ENCODE results near the gene BRI3.

BRI3 gene

DNA sequence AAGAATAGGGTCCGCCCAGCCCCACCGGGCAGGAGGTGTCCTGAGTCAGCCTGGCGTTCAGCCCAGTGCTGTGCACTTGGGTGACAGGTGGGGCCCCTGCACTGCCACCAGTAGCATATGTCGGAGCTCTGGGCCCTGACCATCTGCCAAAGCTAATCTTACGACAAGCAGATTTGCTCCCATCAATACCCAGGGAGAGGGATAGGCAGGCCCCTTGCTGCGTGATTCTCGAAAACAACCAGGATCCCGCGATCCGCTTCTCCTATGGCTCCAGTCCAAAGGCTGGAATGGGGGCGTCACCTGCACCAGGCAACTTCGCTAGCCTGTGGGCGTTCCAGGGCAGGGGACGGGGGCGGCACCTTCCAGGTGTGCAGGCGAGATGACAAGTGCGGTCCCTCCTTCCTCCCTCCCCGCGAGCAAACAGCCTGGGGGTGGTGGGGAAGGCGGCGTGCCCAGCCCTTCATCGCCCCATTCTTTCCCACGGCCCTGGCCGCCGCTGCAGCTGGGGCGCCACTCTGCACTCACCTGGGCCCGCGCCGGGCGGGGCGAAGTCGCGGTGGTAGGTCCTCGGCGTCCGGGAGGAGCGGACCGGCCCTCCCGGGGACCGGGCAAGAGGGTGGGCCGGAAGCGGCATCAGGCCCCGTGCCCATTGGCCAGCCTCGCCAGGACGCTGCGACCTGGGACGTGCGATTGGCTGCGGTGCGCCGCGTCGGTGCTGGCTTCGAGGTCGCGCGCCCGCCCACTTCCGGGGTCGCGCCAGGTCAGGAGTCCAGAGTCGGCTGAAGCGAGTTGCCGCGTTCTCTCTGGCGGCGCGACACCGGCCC, 29.7 kb upstream of the BRI3 start, which contains the start of gene TECPR1:
TSS of gene TECPR1 (minus strand) at position 632 of the 824 bp plus-strand sequence. CDS start 6,086 bp downstream, outside the sequence.
- Histone ChIP-seq H3K4me3 (peak within 1 kb of the TSS; percentile 54 to 97 (median 74)), H3K27ac (peak within 1 kb of the TSS in 20 of 21 experiments; percentile 70 to 93 (median 82))

DNA sequence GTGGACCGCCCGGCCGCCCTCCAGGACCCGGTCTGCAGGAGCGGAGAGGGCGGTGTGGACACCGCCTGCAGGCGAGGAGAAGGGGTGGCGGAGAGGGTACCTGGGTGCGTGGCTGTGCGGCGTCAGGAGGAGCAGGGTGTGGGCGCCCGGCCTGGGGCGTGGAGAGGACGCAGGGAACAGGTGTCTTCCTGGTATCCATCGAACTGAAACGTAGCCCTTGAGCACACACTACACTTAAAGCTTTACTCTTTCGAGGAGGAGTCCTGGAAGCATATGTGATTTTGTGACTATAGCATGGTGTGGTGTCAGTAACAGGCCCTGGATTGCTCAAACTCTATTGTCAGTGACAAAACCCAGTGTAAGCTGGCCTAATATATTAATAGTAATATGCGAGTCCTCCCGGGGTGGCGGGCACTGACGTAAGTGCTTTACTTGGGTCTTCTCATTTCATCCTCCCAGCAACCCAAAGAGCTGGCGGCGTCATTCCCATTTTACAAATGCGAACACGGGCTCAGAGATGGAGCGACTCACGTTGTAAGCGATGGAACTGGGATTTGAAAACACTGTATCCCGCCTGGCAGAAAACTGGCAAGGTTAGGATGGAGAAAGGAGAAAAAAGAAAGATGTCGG, 28.9 kb upstream of the BRI3 start:
- Histone ChIP-seq H3K4me3 (peak overlapping the region; percentile 54 to 97 (median 74)), H3K27ac (peak overlapping the region in 20 of 21 experiments; percentile 70 to 93 (median 82))

DNA sequence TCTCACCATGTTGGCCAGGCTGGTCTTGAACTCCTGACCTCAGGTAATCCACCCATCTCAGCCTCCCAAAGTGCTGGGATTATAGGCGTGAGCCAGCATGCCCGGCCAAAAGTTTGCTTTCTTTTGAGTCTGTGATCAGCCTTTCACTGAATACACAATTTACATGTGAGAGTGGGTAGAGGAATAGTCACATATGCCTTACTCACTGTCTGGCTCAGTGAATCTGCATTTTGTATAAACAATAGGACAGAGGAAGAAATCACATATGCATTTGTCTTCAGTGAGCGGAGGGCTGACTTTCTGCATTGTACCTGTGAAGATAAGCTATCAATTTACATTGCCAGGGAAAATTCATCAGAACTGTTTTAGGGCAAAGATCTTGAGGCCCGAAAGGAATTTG, 27.0 kb upstream of the BRI3 start:
- no peak overlapping the region for H3K27ac ChIP-seq

DNA sequence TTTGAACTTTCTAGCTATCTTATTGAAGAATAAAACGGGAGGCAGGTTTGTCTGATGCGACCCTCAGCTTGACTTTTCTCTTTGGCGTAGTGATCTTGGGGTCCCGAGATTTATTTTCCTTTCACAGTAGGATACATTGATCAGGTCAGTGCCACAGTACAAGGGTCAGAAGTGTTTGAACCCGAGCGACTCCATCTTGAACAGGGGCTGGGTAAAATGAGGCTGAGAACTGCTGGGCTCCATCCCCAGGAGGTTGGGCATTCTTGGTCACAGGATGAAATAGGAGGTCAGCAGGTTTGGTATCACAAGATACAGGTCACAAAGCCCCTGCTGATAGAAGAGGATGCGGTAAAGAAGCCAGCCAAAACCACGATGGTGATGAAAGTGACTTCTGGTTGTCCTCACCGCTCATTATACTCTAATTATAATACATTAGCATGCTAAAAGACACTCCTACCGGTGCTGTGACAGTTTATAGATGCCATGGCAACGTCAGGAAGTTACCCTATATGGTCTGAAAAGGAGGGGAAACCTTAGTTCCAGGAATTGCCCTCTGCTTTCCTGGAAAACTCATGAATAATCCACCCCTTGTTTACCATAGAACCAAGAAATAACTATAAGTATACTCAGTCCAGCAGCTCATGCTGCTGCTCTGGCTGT, 26.4 kb upstream of the BRI3 start:
- H3K4me3 ChIP-seq, result no peak overlapping the region
- H3K27ac ChIP-seq, result no peak overlapping the region

More for the DNA sequence above, 27.0 kb upstream of the BRI3 start:
- no peak overlapping the region for H3K4me3 ChIP-seq

DNA sequence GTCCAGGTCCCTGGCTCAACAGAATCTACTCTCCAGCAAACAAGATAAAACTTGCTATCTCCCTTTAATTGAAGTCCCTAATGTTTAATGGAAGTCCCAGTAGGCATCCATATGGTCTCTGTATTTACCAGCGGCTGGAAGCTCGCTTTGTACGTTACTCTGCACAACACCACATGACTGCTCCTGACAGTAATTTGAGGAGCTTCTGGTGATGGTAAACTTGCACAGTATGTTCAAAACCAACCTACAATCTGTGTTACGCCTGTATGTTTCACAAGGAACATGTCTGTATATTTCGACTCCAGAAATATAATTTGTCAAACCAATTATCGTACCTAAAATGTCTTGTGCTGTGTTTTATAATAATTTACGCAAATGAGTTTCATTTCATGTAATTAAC, 25.1 kb upstream of the BRI3 start:
- no peak overlapping the region for H3K27ac ChIP-seq
- no peak overlapping the region for H3K4me3 ChIP-seq

DNA sequence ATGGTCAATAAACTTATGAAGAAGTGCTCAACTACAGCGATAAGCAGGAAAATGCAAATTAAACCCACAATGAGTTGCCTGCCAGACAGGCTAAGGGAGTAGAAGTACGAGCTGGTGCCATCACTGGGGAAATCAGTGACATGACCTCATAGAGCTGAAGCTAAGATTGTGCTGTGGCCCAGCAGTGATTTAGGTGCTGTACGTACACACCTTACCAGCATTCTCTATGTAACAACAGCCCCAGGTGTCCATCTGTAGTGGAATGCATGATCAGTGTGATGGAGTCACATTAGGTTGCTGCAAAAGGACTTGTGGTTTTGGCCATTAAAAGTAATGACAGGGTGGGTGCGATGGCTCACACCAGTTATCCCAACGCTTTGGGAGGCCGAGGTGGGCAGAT, 23.8 kb upstream of the BRI3 start:
- Histone ChIP-seq H3K4me3 (no peak overlapping the region), H3K27ac (no peak overlapping the region)

DNA sequence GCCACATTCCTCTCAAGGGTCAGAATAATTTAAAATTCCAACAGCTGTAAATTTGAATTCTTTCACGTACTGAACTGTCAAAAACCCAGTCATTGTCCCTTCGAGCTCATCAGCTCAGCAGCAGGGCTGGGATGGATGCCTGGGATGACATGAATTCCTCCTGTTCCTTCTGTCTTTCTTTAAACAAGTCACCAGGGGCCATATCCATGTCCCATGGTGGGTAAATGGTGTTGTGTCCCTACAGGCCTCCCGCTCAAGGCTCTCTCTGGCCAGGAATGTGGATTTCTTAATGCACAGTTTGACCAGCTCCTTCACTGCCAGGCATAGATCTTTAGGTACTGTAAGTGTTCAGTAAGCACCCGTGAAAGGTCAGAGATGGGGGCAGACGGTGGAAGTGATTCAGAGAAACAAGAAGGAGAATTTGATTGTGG, 15.6 kb upstream of the BRI3 start:
- H3K27ac ChIP-seq, result no peak overlapping the region
- no peak overlapping the region for H3K4me3 ChIP-seq

DNA sequence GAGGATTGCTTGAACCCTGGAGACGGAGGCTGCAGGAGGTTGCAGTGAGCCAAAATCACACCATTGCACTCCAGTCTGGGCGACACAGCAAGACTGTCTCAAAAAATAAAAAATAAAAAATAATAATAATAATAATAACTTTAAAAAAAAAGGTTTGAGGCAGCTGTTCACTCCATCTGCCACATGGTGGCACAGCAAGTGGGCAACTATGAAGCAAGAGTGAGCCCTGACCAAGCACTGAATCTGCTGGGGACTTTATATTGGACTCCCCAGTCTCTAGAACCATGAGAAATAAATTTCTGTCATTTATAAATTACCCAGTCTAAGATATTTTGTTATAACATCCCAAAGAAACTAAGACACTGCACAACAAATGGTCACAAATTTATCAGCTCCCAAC, 14.6 kb upstream of the BRI3 start:
- H3K4me3 ChIP-seq, result no peak overlapping the region

DNA sequence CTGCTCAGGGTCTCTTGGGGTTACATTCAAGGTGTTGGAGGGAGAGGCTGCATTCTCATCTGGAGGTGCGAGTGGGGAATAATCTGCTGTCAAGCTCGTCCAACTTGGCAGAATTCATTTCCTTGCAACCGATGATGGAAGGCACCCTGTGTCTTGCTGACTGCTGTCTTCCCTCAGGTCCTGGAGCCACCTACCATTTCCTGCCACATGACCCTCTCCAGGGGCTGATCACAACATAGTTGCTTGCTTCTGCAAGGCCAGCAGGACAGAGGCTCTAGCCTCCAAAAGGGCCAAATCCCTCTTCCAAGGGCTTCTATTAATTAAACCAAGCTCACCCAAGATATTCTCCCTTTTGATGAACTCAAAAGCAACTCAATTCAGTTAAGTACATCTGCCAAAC, 14.2 kb upstream of the BRI3 start:
- Histone ChIP-seq H3K27ac (no peak overlapping the region), H3K4me3 (no peak overlapping the region)

More for the DNA sequence above, 14.6 kb upstream of the BRI3 start:
- H3K27ac ChIP-seq, result no peak overlapping the region

DNA sequence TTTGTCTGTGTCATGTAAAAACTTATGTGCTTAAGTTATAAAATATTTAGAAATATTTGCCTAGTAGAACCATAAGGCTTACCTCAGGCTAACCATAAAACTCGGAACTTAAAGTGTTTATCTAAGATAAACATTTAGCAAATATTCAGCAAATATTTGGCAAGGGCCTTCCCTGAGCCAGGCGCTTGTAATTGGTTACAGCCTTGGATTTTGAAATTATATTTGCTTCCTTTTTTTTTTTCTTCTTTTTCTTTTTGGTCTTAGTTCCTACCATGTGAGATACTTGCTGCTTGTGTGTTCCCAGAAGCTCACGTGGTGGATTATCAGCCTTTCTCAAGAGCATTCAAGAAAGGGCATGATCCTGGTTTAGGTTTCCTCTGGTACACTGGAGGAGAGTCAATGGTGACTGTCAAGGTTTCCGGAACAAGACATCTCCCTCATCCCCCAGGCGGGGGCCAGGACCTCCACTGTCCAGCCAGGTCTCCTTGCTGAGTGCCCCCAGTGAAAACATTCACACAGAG, 5.2 kb upstream of the BRI3 start:
- Histone ChIP-seq H3K4me3 (no peak overlapping the region), H3K27ac (peak overlapping the region in 10 of 21 experiments; percentile 6 to 62 (median 43))

DNA sequence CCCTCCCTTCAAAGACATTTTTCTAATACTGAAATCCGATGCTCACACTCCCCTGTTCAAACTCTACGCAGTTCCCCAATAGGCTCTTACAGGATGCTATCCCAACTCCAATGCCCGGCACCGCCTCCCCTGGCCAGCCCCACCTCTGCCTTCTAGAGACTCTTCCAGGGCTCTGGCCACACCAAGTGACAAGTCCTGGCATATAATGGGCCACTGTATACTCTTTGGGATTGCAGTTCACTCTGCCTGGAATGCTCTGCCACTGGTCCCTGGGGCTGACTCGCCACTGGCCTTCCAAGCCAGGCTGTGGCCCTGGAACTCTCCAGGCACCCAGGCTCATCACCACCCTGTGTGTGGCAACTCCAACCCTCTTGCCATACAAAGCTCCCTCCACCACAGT, 3.1 kb upstream of the BRI3 start:
- Histone ChIP-seq H3K27ac (no peak overlapping the region), H3K4me3 (no peak overlapping the region)

DNA sequence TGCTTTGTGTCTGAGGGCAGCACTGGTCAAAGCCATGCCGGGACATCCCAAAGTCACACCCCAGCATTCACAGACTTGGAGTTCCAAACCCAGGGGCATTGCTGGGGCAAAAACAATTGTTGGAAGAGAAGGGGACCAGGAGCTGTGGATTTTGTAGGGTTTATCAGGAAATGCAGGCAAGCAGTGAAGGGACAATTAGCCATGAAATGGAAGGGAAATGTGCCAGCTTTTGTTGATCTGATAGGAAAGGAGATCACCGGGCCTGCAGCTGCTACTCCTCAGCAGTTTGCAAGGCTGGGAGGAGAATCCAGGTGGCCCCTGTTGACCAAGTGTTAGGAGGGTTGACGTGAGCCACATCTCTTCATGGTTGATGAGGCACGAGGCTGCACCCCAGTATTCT, 2.5 kb upstream of the BRI3 start:
- Histone ChIP-seq H3K4me3 (no peak overlapping the region), H3K27ac (no peak overlapping the region)

DNA sequence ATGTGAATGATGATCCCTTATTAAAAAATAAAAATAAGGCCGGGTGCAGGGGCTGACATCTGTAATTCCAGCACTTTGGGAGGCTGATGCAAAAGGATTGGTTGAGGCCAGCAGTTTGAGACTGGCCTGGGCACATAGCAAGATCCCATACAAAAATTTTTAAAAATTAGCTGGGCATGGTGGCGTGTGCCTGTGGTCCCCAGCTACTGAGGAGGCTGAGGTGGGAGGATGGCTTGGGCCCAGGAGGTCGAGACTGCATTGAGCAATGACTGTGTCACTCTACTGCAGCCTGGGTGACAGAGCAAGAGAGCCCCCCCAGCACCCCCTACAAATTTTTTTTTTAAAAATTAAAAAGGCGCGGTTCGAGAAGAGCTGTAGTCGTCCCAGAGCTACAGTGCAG, 1.2 kb upstream of the BRI3 start:
- H3K27ac ChIP-seq, result peak overlapping the region in 16 of 21 experiments; percentile 53 to 98 (median 78)

DNA sequence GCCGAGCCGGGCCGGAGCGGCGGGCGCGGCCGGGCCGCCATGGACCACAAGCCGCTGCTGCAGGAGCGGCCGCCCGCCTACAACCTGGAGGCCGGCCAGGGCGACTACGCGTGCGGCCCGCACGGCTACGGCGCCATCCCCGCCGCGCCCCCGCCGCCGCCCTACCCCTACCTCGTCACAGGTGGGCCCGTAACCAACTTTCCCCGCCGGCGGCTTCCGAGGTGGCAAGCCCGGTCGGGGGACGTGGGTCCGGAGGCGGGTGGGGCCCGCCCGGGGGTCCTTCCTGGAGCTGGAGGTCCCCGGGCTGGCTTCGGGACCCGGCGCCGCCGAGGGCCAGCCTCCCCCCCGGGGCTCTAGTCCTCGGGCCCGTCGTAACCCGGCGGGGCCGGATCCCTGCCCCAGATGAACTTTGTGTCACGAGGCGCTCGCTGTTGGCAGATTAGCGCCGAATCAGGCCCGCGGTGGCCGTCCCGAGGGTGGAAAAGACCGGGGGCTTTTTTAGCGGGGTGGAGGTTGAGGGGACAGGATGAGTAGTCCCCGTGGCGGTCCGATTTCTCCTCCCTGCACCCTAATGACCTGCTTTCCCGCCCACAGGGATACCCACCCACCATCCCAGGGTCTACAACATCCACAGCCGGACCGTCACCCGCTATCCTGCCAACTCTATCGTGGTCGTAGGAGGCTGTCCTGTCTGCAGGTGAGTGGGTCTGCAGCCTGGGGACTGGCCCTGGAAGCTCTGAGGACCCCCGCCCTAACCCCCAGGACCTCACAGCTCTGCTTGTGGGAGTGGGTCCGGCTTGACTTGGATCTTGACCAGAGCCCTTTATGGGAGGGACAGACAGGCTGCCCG, 496 bp downstream of the BRI3 start:
- H3K4me3 ChIP-seq, result peak overlapping the region; percentile 71 to 98 (median 91)
- H3K27ac ChIP-seq, result peak overlapping the region; percentile 94 to 99 (median 98)

More for the DNA sequence above, 1.2 kb upstream of the BRI3 start:
- H3K4me3 ChIP-seq, result peak overlapping the region in 5 of 7 experiments; percentile 57 to 93 (median 89)

DNA sequence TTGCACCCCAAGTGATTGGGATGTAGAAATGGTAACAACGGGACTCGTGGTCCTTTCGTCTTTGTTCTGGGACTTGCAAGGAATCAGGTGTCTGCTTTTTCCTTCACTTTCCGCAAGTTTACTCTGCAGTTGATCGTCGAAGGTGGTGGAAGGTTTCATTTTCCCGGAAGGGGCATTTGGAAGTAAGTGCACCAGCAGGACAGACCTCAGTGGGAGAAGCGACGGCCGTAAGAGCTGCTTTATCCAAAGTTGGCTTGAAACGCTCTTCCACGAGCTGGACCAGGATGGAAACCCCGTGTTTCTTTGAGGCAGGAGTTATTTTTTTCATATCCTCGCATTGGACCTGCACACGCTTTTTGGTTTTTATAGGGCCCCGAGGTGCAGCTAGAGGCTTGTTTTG, 1.2 kb downstream of the BRI3 start:
- peak overlapping the region in 20 of 21 experiments; percentile 94 to 99 (median 98) for H3K27ac ChIP-seq

DNA sequence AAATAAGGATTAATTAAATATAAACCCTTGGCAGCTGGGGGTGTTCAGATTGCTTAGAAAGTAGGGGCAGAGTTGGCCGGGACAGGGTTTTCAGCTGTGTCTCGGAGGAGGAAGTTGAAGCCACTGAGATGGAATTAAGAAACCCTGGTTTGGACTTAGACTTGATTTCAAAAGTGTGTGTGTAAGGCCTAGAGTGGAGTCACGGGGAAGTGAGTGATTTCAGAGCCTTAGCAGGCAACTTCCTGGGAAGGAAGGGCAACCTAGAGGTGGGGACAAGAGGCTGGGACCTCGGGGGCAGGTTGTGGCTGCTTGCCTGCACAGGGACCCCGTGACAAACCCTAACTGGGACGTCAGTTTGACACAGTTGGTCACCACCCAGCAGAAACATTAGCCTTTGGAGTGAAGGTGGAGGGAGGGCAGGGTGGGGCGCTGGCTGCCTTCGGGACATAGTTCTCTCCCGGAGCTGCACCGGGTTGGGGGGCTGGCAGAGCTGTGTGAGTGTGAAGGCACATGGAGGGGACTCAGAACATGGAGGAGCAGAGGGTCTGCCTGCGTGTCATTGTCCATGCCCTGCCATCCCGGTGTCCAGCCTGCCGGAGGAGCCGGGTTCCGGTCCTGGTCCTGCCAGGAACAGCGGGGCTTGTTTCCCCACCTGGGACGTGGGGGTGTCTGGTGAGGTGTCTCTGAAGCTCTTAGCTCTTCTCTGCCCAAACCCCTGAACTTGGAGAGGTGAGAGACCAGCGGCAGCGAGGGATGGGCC, 1.8 kb downstream of the BRI3 start:
- Histone ChIP-seq H3K4me3 (peak overlapping the region; percentile 71 to 98 (median 91)), H3K27ac (peak overlapping the region; percentile 33 to 99 (median 97))

More for the DNA sequence above, 1.2 kb downstream of the BRI3 start:
- peak overlapping the region; percentile 71 to 98 (median 91) for H3K4me3 ChIP-seq

DNA sequence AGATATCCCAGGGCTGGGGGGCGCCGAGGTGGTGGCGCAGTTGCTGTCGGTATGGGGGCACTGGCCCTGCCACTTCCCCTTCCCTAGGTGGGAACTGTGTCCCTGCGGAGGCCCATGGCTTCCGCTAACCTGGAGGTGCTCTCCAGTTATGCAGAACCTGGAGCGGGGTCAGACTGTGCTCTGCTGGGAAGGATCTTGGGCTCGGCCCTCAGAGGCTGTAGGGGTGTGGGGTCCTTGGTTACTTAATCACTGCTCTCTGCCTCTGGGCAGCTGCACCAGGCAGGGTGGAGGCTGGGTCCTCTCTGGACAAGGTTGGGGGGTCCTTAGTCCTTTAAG, 2.4 kb downstream of the BRI3 start:
- Histone ChIP-seq H3K4me3 (peak overlapping the region; percentile 71 to 98 (median 91)), H3K27ac (peak overlapping the region; percentile 15 to 99 (median 97))

DNA sequence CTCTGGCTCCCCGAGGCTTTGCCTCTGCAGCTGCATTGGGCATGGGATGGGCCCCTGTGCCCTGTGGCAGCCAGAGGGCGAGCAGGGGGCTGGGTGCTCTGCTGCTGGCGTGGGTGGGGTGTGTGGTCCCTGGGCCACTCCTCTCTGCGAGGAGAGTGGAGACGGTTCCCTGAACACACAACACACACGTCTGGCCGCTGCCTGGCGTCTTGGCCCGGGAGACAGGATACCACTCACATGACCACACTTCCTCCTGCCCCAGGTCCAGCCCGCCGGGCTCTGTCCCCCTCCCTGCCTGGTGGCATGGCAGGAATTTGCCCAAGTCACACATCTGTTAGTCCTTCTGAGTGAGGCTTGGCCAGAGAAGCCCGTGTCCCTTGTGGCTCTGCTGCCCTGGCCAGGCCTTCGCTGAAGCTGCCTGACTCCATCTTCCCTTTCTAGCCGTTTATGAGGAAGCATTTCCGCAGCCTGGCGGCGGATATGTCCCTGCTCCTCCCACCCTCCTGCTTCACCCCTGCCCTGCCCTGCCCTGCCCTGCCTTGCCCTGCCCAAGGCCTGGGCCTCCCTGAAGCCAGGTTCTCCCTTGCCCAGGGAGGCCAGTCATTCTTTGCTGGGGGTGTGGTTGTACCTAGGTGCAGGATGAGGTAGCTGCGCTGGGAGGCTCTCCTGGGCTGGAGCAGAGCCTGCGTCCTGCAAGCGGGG, 3.0 kb downstream of the BRI3 start:
- Histone ChIP-seq H3K27ac (peak overlapping the region; percentile 15 to 99 (median 97)), H3K4me3 (peak overlapping the region; percentile 71 to 98 (median 91))
